Measurements from ENCODE around the gene TRAF2.

TRAF2 gene

DNA sequence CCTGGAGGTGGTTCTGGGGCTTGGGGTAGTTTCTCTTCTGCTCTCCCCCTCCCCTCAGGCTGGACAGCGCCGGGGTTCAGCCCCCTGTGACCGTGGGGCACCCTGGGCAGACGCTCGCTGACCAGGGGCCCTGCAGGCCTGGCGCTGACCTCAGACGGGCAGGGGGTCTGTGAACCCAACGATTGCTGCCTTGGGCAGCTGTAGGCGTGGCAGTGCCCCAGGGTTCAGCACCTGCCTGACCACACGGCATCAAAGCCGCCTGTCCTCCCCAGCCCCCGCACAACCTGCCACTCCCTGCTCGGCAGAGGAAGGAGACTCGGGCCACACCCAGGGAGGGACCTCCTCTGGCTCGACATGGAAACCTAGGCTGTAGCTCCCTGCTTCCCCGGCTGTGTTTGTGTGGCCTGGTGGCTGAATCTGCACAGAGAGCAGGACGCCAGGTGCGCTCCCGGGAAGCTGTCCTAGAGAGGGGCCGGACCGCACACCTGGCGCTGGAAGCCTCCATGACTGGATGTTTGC, 77.9 kb downstream of the TRAF2 start:
- FAIRE-seq: no peak

DNA sequence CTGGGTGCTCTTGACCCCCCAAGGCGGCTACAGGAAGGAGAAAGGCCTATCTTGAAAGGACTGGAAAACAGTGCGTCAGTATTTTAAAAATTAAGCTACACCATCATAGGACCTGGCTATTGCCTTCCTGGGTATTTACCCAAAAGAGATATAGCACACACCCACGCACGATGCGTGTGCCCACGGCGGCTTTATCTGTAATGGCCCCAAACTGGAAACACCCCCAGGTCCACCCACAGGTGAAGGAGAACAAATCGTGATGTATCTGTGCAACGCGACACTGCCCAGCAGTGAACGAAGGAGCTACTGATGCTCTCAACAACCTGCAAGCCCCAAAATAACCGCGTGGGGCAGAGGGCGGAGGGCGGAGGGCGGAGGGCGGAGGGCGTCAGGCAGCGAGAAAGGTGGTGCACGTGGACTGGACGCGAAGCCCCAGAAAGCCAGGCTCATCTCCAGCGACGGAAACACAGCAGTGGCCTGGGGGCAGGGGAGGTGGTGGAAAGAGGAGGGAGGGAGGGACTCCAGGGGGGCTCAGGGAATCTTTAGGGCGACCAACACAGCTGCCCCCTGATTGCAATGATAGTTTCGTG, 78.6 kb downstream of the TRAF2 start:
- FAIRE-seq: no peak

DNA sequence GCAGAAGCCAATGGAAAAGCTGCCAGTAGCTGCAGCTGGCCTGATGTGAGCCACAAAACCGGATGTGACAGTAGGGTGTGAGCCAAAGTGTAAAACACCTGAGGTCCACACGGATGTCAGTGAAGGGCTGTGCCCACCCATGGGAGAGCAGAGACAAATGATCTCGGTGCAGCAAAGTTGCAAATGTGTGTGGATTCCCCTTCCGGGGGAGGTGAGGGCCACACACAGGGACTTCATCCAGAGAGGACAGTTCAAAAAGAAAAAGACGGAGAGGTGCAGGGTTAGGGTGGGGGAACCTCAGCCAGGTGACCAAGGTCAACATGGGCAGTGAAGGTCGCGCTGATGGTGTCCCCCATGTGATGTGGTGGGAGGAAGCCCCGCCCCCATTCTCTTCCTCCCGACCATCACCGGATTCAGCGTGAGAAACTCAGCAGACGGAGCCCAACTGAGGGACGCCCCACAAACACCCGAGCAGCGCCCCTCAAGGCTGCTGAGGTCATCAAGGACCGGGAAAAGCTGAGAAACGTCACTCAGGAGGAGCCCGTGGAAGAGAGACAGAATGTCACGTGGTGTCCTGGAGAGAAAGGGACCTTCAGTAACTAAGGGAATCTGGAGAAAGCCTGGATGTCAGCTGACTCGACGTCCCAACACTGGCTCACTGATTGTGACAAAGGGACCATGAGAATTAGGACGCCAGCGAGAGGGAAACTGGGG, 79.6 kb downstream of the TRAF2 start:
- FAIRE-seq: no peak

DNA sequence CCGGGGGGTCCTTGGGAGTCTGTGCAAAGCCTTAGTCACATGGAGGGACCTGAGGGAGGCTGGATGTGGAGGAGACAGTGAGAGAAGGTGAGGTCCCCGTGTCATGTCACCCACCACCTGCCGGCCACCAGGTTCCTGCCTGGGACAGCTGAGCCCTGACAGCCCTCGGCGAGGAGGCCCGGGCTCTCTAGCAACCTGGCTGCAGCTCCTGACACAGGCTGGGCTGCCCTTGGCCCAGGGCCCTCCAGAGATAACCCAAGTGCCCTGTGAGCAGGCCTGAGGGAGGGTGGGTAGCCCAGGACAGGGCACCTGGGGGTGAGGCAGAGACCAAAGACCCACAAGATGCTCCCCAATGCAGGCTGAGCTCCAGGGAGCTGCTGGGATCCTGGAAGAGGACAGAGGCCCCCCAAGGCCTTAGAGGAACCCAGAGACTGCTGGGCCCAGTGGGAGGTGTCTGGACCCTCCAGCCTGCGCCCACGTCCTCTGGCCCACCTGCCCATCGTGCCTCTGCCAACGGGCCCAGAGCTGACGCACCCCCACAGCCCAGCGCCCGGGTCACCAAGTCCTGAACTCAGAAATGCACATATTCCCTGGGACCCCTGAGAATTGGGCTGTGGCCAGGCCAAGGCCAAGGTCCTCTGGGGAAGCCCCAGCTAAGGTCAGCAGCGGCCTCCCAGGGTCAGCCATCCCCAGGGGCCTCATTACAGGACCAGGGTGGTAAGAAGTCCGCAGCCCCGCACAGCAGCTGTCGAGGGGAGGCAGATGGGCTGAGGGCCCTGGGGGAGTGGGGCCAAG, 82.2 kb downstream of the TRAF2 start:
- no peak for FAIRE-seq

DNA sequence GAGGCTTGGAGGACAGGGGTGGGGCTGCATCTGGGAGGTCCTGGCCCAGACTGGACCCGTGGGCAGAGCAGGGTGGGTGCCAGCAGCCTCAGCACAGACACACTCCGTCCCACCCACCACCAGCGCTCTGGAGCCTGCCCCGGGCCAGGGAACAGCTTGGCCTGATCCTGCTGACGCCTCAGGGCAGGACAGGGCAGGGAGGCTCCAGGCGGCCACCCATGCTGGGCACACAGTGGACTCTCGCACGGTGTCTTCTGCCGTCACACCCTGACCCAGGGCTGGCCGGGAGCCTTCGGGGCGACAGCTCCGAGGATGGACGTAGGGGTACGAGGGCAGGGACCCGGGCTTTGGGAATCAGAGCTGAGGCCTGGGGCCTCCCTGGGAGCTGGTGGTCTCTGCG, 82.8 kb downstream of the TRAF2 start:
- no peak for FAIRE-seq

DNA sequence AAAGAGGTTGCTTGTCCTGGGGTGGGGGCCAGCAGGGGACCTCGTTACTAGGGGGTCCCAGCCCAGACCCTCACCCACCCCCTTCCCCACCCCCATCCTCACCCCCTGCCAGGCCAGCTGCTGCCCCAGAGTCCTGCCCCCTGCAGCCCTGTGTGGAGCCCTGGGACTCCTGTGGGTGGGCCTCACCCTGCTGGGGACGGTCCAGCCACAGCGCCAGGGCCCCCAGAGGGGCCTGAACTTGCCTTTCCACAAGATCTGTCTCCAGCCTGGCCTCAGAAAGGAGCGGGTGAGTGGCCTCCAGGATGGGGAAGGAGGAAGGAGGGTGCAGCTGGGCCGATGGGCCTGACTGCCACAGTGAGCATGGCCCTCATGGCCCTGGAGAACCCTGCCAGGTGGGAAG, 83.5 kb downstream of the TRAF2 start:
- FAIRE-seq: no peak

DNA sequence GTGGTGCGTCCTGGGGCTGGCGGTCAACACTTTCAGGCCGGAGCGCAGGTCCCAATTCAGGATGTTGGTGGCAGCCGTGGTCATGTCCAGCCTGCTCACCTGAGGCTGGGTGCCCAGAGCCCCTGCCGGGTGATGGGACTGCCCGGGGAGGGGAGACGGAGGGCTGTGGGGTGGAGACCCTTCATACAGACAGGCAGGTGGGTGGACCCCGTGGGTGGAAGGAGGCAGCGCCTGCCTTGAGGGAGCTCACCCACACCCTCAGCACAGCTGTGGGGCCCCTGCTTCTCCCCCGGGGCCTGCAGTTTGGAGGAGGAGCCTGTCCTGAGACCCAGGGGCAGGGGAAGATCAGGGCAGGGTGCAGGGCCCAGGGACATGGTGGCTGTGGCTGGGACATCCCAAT, 84.0 kb downstream of the TRAF2 start:
- FAIRE-seq: no peak

DNA sequence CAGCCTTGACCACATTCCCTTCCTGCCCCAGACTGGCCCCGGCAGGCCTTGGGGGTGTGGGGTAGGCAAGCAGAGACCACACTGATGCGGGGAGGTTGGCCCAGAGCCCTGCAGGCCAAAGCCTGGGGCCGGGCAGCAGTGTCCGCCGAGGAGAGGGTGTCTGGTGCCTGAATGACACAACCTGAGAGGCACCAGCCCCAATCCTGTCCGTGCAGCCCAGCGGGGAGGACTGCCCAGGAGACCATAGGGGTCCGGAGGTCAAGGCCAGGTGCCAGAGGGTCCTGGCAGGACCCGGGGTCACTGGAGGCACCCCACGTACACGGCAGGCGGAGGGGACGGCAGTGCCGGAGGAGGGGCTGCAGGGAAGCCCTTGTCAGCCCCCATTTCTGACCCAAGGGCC, 85.4 kb downstream of the TRAF2 start:
- FAIRE-seq: no peak

DNA sequence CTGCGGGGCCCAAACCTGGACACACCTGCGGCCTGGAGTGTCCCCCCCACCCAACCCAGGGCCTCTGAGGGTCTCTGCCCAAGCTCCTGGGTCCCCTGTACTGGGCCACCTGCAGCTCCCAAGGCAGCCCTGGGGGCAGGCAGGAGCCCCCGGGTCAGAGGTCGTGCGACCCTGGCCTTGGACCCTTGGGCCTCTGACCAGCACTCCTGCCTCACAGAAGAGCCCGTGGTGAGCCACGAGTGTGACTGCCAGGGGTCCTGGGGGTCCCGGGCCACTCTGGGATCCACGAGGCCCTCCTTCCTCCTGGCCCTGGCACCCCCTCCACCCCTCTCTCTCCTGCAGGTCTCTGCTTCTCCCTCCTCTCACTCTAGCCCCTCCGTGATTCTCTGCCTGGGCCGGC, 86.0 kb downstream of the TRAF2 start:
- FAIRE-seq: no peak

DNA sequence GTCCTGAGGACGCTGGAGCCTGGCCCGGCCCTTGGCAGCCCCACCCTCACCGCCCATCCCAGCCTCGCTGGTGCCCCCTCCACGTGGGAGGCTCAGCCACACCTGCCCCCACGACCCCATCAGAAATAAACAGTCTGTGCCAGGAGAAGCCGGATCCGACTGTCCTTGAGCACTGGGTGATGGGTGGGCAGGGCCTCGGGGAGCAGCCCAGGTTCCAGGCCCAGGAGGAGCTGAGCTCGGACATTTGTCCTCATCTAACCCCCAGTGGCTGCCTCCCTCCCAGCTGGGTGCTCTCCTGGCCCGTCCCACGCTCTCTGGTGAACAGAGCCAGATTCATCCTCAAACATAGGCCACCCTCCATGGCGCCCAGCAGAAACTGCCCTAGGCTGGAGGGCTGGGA, 86.4 kb downstream of the TRAF2 start:
- no peak for FAIRE-seq

DNA sequence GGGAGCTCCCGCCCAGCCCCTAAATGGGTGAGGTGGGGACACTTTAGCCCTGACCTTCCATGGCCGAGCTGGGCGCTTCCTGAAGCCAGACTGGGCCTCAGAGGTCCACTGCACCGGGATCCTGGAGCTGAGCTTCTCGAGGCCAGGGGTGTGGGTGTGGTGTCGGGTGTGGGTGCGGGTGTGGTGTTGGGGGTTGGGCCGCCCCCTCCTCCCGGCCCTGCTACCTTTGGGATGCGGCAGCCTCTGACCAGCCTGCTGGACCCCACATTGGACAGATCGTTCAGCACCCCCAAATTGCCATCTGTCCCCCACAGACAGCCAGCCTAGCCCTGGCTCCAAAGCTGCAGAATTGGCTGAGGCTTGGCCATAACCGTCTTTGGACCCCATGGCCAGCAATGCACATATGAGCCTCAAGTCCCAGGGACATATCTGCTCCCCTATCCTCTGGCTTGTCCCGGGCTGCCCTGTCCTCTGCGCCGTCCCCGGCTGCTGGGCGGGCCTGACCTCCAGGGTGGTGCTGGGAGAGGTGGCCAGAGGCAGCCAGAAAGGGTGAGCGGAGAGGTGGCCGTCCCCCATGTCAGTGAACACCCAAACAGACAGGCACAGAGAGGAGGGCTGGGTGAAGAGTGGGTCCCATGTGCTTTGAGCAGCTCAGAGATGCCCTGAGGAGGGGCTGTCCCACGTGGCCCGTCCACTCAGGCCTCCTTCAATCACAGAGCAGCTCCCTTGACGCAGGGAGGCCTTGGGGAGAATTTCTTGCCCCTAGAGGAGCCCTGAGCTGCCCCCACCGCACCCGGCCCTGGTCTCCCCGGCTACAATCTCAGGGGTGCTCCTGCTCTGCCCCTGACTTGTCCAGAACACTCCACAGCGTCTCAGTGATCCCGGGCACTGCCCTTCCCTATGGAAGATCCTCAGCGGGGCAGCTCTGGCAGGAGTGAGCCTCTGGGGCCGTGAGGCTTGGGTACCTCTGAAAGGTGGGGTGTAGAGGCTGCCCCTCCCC, 87.6 kb downstream of the TRAF2 start:
- FAIRE-seq: no peak

DNA sequence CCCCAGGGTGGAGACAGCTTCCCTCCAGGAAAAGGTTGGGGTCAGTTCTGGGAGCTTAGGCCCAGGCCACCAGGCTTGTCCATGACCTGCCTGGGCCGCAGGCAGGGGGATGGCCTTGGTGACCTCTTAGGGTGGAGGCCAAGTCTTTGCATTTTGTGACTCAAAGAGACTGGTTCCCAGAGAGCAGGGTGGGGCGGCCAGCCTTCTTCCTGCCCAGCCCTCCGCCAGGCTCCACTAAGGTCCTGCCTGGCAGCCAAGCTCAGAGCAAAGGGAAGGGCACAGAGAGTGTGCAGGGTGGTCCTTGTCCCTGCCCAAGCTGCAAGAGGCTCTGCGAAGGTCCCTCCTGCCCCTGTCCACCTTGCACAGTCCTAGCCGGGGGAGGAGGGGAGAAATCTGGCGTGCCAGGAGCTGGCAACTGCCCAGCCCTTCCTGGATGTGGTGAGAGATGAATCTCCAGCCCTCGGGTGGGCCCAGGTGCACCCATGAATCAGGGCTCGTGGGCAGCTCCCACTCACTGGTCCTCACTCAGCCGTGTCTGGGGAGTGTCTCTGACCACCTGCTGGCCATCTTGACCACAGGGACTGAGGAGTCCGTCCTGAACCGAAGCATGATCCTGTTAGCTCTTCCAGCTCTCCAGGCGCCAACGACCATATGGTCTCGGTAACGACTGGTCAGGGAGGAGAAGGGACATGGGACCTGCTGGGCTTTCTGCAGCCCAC, 88.7 kb downstream of the TRAF2 start:
- no peak for FAIRE-seq

DNA sequence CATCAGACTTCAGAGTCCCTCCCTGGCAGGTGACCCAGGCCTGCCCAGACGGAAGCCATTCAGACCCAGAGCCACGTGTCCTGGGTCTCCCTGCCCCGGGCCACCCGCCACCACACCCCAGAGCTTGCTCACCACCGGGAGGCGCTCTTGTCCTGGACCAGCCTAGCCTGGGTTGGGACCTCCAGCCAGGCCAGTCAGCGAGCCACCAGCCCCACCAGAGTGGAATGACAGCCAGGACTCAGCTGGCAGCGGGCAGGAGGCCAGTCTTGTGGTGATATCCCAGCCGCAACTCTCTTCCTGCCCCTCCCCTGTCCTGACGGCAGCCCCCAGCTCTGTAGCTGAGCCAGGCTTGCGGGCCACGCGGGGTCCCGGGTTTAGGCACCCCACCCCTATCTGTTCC, 89.3 kb downstream of the TRAF2 start:
- FAIRE-seq: no peak

Data from G401.6 (cell line).